Karpas-422 (cell line): ENCODE data around the gene LRCH2. TPM values are rescaled to one million over a fixed set of nuclear protein-coding genes. Genes with fewer than 3 reads are reported as not detected.

ENCODE experiments used
- DNase-seq: peaks from one replicate; pipeline ENCODE4 v3.0.0-alpha.2; 2015
- H2AFZ ChIP-seq: fragments of 200-600 bp; sonication (generic); 2 replicates; pipeline ENCODE4 v1.6.1; 2014; ENCODE audit warnings: antibody characterized with exemption, low read length, mixed read lengths
- H3K27ac ChIP-seq: fragments of 200-600 bp; sonication (generic); 2 replicates; pipeline ENCODE4 v1.5.1; 2014; ENCODE audit warnings: mild to moderate bottlenecking, low read length, moderate library complexity
- H3K27me3 ChIP-seq: fragments of 200-600 bp; sonication (generic); 2 replicates; pipeline ENCODE4 v1.6.1; 2014; ENCODE audit warnings: low read length, mixed read lengths
- H3K36me3 ChIP-seq: fragments of 200-600 bp; sonication (generic); 2 replicates; pipeline ENCODE4 v1.6.1; 2014; ENCODE audit warnings: low read length, mixed read lengths; ENCODE audit not compliant: insufficient read depth
- H3K4me1 ChIP-seq: fragments of 200-600 bp; sonication (generic); 2 replicates; pipeline ENCODE4 v1.6.1; 2014; ENCODE audit warnings: mild to moderate bottlenecking, low read length, mixed read lengths
- H3K4me2 ChIP-seq: fragments of 200-600 bp; sonication (generic); 2 replicates; pipeline ENCODE4 v1.6.1; 2014; ENCODE audit warnings: low read length, low read depth, mild to moderate bottlenecking; ENCODE audit not compliant: poor library complexity, severe bottlenecking
- H3K4me3 ChIP-seq: fragments of 200-600 bp; sonication (generic); 2 replicates; pipeline ENCODE4 v1.5.1; 2014; ENCODE audit warnings: mild to moderate bottlenecking, antibody characterized with exemption, low read length, mixed read lengths
- H3K79me2 ChIP-seq: fragments of 200-600 bp; sonication (generic); 2 replicates; pipeline ENCODE4 v1.6.1; 2014; ENCODE audit warnings: mild to moderate bottlenecking, low read length, mixed read lengths
- H3K9ac ChIP-seq: fragments of 200-600 bp; sonication (generic); 2 replicates; pipeline ENCODE4 v1.6.0; 2014; ENCODE audit warnings: low read length
- H3K9me2 ChIP-seq: fragments of 200-600 bp; sonication (generic), shearing (Covaris generic); replicated peaks from 2 replicates; pipeline ENCODE4 v1.6.0; 2014; ENCODE audit warnings: mild to moderate bottlenecking, low read length, moderate library complexity; ENCODE audit not compliant: insufficient read depth
- H3K9me3 ChIP-seq: fragments of 300-700, 200-600 bp; sonication (generic); 2 replicates; pipeline ENCODE4 v1.6.1; 2014; ENCODE audit warnings: low read length, mixed read lengths
- H4K20me1 ChIP-seq: fragments of 200-600 bp; sonication (generic); 2 replicates; pipeline ENCODE4 v1.6.1; 2014; ENCODE audit warnings: mild to moderate bottlenecking, antibody characterized with exemption, low read length, low read depth; ENCODE audit not compliant: insufficient read depth
- total RNA-seq: library from RNA; depleted of rRNA; stranded (reverse); fragments of >200 nt; shearing (Covaris generic); gene quantifications from 2 replicates; pipeline ENCODE4 v1.2.3, GENCODE V29; 2014; ENCODE audit warnings: low replicate concordance

LRCH2 gene
- total RNA-seq, 1 experiment from 2014 or later, result not detected

GRCh38 chrX:115191490-115192243 lies 42.2 kb downstream of the LRCH2 start:
- Histone ChIP-seq H4K20me1 (no peaks in the 10 kb centered on the region), H3K9me2 (no peaks in the 10 kb centered on the region), H3K36me3 (no peaks in the 10 kb centered on the region), H3K4me2 (no peak overlapping the region), H3K27me3 (no peaks in the 10 kb centered on the region), H3K4me1 (no peaks in the 10 kb centered on the region), H3K4me3 (no peak overlapping the region), H3K9me3 (no peaks in the 10 kb centered on the region; the same call in 1 of the 2 replicates), H2AFZ (no peak overlapping the region), H3K79me2 (no peaks in the 10 kb centered on the region), H3K27ac (no peak overlapping the region), H3K9ac (no peak overlapping the region)
- no peak for DNase-seq

GRCh38 chrX:115190636-115191489 lies 43.0 kb downstream of the LRCH2 start:
- Histone ChIP-seq H3K9me3 (no peaks in the 10 kb centered on the region; the same call in 1 of the 2 replicates), H2AFZ (no peak overlapping the region)

GRCh38 chrX:115189646-115190635 lies 44.0 kb downstream of the LRCH2 start:
- no peaks in the 10 kb centered on the region; the same call in 1 of the 2 replicates for H3K9me3 ChIP-seq
- no peak overlapping the region for H3K4me3 ChIP-seq
- no peak overlapping the region for H3K9ac ChIP-seq
- H3K4me1 ChIP-seq, result no peaks in the 10 kb centered on the region
- H3K36me3 ChIP-seq, result no peaks in the 10 kb centered on the region
- no peaks in the 10 kb centered on the region for H3K9me2 ChIP-seq
- no peaks in the 10 kb centered on the region for H3K27me3 ChIP-seq
- no peak overlapping the region for H3K4me2 ChIP-seq
- no peak overlapping the region for H3K27ac ChIP-seq
- H3K79me2 ChIP-seq, result no peaks in the 10 kb centered on the region
- no peak for DNase-seq
- H2AFZ ChIP-seq, result no peak overlapping the region
- no peaks in the 10 kb centered on the region for H4K20me1 ChIP-seq

More at GRCh38 chrX:115190636-115191489, 43.0 kb downstream of the LRCH2 start:
- no peaks in the 10 kb centered on the region for H3K79me2 ChIP-seq
- no peaks in the 10 kb centered on the region for H4K20me1 ChIP-seq
- no peaks in the 10 kb centered on the region for H3K27me3 ChIP-seq
- H3K27ac ChIP-seq, result no peak overlapping the region
- H3K4me3 ChIP-seq, result no peak overlapping the region
- H3K9ac ChIP-seq, result no peak overlapping the region
- H3K9me2 ChIP-seq, result no peaks in the 10 kb centered on the region
- H3K4me1 ChIP-seq, result no peaks in the 10 kb centered on the region
- H3K4me2 ChIP-seq, result no peak overlapping the region
- no peaks in the 10 kb centered on the region for H3K36me3 ChIP-seq
- DNase-seq, result no peak

- H3K4me1 ChIP-seq, result no peaks in the 10 kb centered on the region
Observed at GRCh38 chrX:115189110-115189509, 44.8 kb downstream of the LRCH2 start, which contains the start of gene RBMXL3. RBMXL3 (plus strand) TSS chrX:115189410; CDS start chrX:115189442, 32 bp downstream.

GRCh38 chrX:115183980-115184379 lies 49.9 kb downstream of the LRCH2 start:
- Histone ChIP-seq H3K79me2 (no peaks in the 10 kb centered on the region), H3K4me2 (no peak overlapping the region), H3K4me1 (no peaks in the 10 kb centered on the region), H3K4me3 (no peak overlapping the region), H3K9me3 (no peaks in the 10 kb centered on the region), H3K36me3 (no peaks in the 10 kb centered on the region), H3K27ac (no peak overlapping the region), H3K27me3 (no peaks in the 10 kb centered on the region), H2AFZ (no peak overlapping the region), H4K20me1 (no peaks in the 10 kb centered on the region), H3K9me2 (no peaks in the 10 kb centered on the region), H3K9ac (no peak overlapping the region)
- DNase-seq, result no peak

More at GRCh38 chrX:115189110-115189509, 44.8 kb downstream of the LRCH2 start, which contains the start of gene RBMXL3:
- DNase-seq, result no peak
- H4K20me1 ChIP-seq, result no peaks in the 10 kb centered on the region
- H3K4me3 ChIP-seq, result no peak within 1 kb of the TSS
- no peak within 1 kb of the TSS for H2AFZ ChIP-seq
- H3K27ac ChIP-seq, result no peak within 1 kb of the TSS
- no peaks in the 10 kb centered on the region for H3K79me2 ChIP-seq
- H3K4me2 ChIP-seq, result no peak within 1 kb of the TSS
- no peaks in the 10 kb centered on the region for H3K36me3 ChIP-seq
- H3K27me3 ChIP-seq, result no peaks in the 10 kb centered on the region
- no peaks in the 10 kb centered on the region; the same call in 1 of the 2 replicates for H3K9me3 ChIP-seq
- H3K9me2 ChIP-seq, result no peaks in the 10 kb centered on the region
- no peak within 1 kb of the TSS for H3K9ac ChIP-seq

GRCh38 chrX:115178473-115178872 lies 55.4 kb downstream of the LRCH2 start:
- H3K27me3 ChIP-seq, result no peaks in the 10 kb centered on the region
- no peaks in the 10 kb centered on the region for H3K4me1 ChIP-seq
- no peaks in the 10 kb centered on the region for H3K9me3 ChIP-seq
- no peak overlapping the region for H2AFZ ChIP-seq
- no peaks in the 10 kb centered on the region for H3K9me2 ChIP-seq
- no peak overlapping the region for H3K4me2 ChIP-seq
- no peak overlapping the region for H3K27ac ChIP-seq
- H3K36me3 ChIP-seq, result no peaks in the 10 kb centered on the region
- no peaks in the 10 kb centered on the region for H4K20me1 ChIP-seq
- no peaks in the 10 kb centered on the region for H3K79me2 ChIP-seq
- H3K9ac ChIP-seq, result no peak overlapping the region
- DNase-seq, result no peak
- no peak overlapping the region for H3K4me3 ChIP-seq

GRCh38 chrX:115177932-115178331 lies 56.0 kb downstream of the LRCH2 start:
- H3K9ac ChIP-seq, result no peak overlapping the region
- H3K36me3 ChIP-seq, result no peaks in the 10 kb centered on the region
- H2AFZ ChIP-seq, result no peak overlapping the region
- no peak overlapping the region for H3K27ac ChIP-seq
- no peak for DNase-seq
- no peaks in the 10 kb centered on the region for H3K9me2 ChIP-seq
- no peak overlapping the region for H3K4me2 ChIP-seq
- H3K4me1 ChIP-seq, result no peaks in the 10 kb centered on the region
- no peaks in the 10 kb centered on the region for H4K20me1 ChIP-seq
- no peaks in the 10 kb centered on the region for H3K27me3 ChIP-seq
- no peaks in the 10 kb centered on the region for H3K9me3 ChIP-seq
- no peak overlapping the region for H3K4me3 ChIP-seq
- H3K79me2 ChIP-seq, result no peaks in the 10 kb centered on the region
